ENCODE results near the gene FAM193A. TPM values are rescaled to one million over a fixed set of nuclear protein-coding genes. Genes with fewer than 3 reads are reported as not detected.

Gene FAM193A
- total RNA-seq, 2 experiments from 2014 or later = 28.4 to 30.0 TPM

DNA sequence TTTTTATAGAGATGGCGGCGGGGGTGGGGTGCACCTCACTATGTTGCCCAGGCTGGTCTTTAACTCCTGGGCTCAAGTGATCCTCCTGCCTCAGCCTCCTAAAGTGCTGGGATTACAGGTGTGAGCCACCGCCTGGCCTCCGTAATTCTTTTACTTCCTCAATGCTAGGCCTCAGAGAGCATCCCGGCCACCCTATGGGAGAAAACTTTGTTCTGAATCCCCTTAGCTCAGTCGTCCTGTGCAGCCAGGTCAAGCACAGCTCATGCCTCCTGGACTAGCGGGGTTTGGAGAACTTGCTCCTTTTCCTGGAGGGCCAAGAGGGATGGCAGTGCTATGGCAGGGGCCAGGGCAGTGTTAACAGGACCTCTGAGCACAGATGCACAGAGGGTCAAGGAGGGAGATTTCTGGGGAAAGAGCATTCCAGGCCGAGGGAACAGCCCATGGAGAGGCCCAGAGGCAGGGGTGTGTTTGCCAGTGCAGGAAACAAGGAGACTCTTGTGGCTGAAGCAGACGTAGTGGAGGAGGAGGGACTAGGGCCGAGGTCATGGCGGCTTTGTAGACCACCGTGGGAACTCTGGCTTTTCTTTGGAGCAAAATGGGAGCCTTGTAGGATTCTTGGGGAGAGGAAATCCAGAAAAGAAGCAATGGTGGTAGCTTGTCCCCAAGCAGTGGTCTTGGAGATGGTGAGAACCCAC, 229.5 kb downstream of the FAM193A start:
- peaks cover 14% of the 10 kb centered on the region for H3K4me1 ChIP-seq (ENCODE audit: insufficient read depth, low read length)
- no peak overlapping the region for H3K27ac ChIP-seq (ENCODE audit: low read depth in 1 of 2, low read length in 2 of 2)
- no peaks in the 10 kb centered on the region for H3K9me3 ChIP-seq (ENCODE audit: control insufficient read depth in 1 of 2, insufficient read depth in 1 of 2, low read length in 2 of 2)
- H3K27me3 ChIP-seq (ENCODE audit: control insufficient read depth in 1 of 2, insufficient read depth in 2 of 2, low read length in 2 of 2) = no peaks in the 10 kb centered on the region
- Mint-ChIP-seq H3K27ac (no peak overlapping the region), H3K9me3 (no peaks in the 10 kb centered on the region), H3K4me3 (no peak overlapping the region), H3K27me3 (no peaks in the 10 kb centered on the region), H3K36me3 (ENCODE audit: low read depth) (no peaks in the 10 kb centered on the region), H3K4me1 (ENCODE audit: low read depth) (peaks cover 5% of the 10 kb centered on the region)
- ChIA-PET POLR2A (no interaction called here), CTCF (no interaction called here)
- no peak for DNase-seq
- intact Hi-C loops (cut with DNase I, micrococcal nuclease) = loop anchor here in 1 of 2 experiments (2.0 to 10.0 kb wide), 3 partner anchors 49 to 197 kb away; partner anchors contain the start of genes GRK4 and NOP14
- no peaks in the 10 kb centered on the region for H3K36me3 ChIP-seq (ENCODE audit: insufficient read depth, low read length)
- TF ChIP-seq, protein P1, sequence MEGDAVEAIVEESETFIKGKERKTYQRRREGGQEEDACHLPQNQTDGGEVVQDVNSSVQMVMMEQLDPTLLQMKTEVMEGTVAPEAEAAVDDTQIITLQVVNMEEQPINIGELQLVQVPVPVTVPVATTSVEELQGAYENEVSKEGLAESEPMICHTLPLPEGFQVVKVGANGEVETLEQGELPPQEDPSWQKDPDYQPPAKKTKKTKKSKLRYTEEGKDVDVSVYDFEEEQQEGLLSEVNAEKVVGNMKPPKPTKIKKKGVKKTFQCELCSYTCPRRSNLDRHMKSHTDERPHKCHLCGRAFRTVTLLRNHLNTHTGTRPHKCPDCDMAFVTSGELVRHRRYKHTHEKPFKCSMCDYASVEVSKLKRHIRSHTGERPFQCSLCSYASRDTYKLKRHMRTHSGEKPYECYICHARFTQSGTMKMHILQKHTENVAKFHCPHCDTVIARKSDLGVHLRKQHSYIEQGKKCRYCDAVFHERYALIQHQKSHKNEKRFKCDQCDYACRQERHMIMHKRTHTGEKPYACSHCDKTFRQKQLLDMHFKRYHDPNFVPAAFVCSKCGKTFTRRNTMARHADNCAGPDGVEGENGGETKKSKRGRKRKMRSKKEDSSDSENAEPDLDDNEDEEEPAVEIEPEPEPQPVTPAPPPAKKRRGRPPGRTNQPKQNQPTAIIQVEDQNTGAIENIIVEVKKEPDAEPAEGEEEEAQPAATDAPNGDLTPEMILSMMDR (IDR thresholded peaks at IDR 0.05) = no peak
- no peak for ATAC-seq (ENCODE audit: poor library complexity)
- H3K4me3 ChIP-seq (ENCODE audit: low read length) = no peak overlapping the region

DNA sequence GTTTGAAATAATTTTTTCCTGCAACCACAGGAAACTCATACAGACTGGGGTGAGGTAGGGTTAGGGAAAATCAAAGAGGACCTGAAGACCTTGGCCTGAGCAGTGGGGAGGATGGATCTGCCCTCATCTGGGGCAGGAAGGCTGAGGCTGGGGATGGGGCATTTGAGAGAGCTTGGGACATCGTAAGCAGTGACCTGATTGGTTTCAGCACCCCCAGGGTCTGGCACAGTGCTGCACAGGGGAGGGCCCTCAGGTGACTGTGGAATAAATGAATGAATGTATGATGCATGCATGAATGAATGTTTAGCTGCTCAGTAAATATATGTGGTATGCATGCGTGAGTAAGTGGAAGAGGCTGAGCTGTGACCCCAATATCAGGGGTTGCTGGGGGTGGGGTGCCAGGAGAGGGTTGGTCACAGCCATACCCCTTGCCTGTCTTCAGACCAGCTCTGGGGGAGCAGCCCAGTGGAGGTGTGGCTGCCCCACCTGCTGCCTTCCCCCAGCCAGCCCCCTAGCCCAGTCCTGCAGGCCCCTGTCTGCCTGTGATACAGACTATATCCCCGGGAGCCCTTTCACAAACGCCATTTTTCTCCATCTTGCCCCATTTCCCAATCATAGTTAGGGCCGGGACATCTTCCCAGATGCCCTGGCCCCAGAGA, 230.7 kb downstream of the FAM193A start:
- H3K27me3 ChIP-seq (ENCODE audit: control insufficient read depth in 1 of 2, insufficient read depth in 2 of 2, low read length in 2 of 2) = no peaks in the 10 kb centered on the region
- no peak for DNase-seq
- H3K4me1 Mint-ChIP-seq (ENCODE audit: low read depth) = peaks cover 10% of the 10 kb centered on the region
- H3K36me3 ChIP-seq (ENCODE audit: insufficient read depth, low read length) = no peaks in the 10 kb centered on the region
- no peak overlapping the region for H3K4me3 Mint-ChIP-seq
- peaks cover 18% of the 10 kb centered on the region for H3K4me1 ChIP-seq (ENCODE audit: insufficient read depth, low read length)
- TF ChIP-seq, protein P1 (IDR thresholded peaks at IDR 0.05) = no peak
- no peaks in the 10 kb centered on the region for H3K36me3 Mint-ChIP-seq (ENCODE audit: low read depth)
- no peak overlapping the region for H3K27ac Mint-ChIP-seq
- no peak overlapping the region for H3K27ac ChIP-seq (ENCODE audit: low read depth in 1 of 2, low read length in 2 of 2)
- H3K9me3 Mint-ChIP-seq = no peaks in the 10 kb centered on the region
- no peaks in the 10 kb centered on the region for H3K27me3 Mint-ChIP-seq
- intact Hi-C loops (cut with DNase I, micrococcal nuclease) = loop anchor here in 1 of 2 experiments (10.0 kb wide), 1 partner anchor 48 kb away; no protein-coding TSS in a partner anchor
- POLR2A ChIA-PET = no interaction called here
- no peak for ATAC-seq (ENCODE audit: poor library complexity)
- CTCF ChIA-PET = no interaction called here
- H3K4me3 ChIP-seq (ENCODE audit: low read length) = no peak overlapping the region
- no peaks in the 10 kb centered on the region for H3K9me3 ChIP-seq (ENCODE audit: control insufficient read depth in 1 of 2, insufficient read depth in 1 of 2, low read length in 2 of 2)

DNA sequence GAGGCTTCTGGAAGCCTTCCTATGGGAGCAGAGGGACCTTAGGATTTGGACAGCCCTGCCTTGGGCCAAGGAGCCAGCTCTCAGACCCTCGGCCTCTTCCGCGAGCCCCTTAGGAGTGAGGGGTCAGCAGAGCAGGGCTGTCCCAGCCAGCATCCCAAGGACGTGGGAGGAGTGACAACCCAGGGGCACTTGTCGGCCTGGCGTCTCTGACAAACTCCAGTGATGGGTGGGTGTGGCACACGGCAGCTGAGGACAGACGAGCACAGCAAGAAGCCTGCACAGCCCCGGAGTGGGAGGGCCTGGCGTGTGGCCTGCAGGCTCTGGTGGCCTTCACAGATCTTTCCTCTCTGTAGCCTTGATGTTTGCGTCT, 231.2 kb downstream of the FAM193A start:
- ChIA-PET POLR2A (no interaction called here), CTCF (no interaction called here)
- H3K36me3 ChIP-seq (ENCODE audit: insufficient read depth, low read length) = no peaks in the 10 kb centered on the region
- no peaks in the 10 kb centered on the region for H3K27me3 ChIP-seq (ENCODE audit: control insufficient read depth in 1 of 2, insufficient read depth in 2 of 2, low read length in 2 of 2)
- peaks cover 10% of the 10 kb centered on the region for H3K4me1 Mint-ChIP-seq (ENCODE audit: low read depth)
- no peaks in the 10 kb centered on the region for H3K9me3 Mint-ChIP-seq
- no peaks in the 10 kb centered on the region for H3K27me3 Mint-ChIP-seq
- TF ChIP-seq, protein P1 (IDR thresholded peaks at IDR 0.05) = no peak
- no peak overlapping the region for H3K4me3 Mint-ChIP-seq
- no peak overlapping the region for H3K27ac ChIP-seq (ENCODE audit: low read depth in 1 of 2, low read length in 2 of 2)
- no peak overlapping the region for H3K27ac Mint-ChIP-seq
- H3K4me1 ChIP-seq (ENCODE audit: insufficient read depth, low read length) = peaks cover 18% of the 10 kb centered on the region
- no peaks in the 10 kb centered on the region for H3K36me3 Mint-ChIP-seq (ENCODE audit: low read depth)
- intact Hi-C loops (cut with DNase I, micrococcal nuclease) = loop anchor here in 1 of 2 experiments (10.0 kb wide), 1 partner anchor 47 kb away; no protein-coding TSS in a partner anchor
- ATAC-seq (ENCODE audit: poor library complexity) (no peak), DNase-seq (no peak)
- no peaks in the 10 kb centered on the region for H3K9me3 ChIP-seq (ENCODE audit: control insufficient read depth in 1 of 2, insufficient read depth in 1 of 2, low read length in 2 of 2)
- no peak overlapping the region for H3K4me3 ChIP-seq (ENCODE audit: low read length)

All from CD4-positive, alpha-beta T cell (primary cell).